AG04450 (cell line): ENCODE results near the gene HPRT1. TPM values are rescaled to one million over a fixed set of nuclear protein-coding genes. Genes with fewer than 3 reads are reported as not detected.

Source experiments
- CTCF ChIA-PET: fragments of 300-600, 350-600 bp; formaldehyde crosslinking; extraction: SDS; loops from one replicate; lab custom pipeline; 2022; ENCODE audit warnings: antibody characterized with exemption, inconsistent platforms; lab: Charles Lee
- POLR2A ChIA-PET: fragments of 350-600 bp; formaldehyde crosslinking; extraction: SDS; loops from one replicate; lab custom pipeline; 2021; ENCODE audit warnings: antibody characterized with exemption, inconsistent platforms; lab: Yijun Ruan, JAX
- DNase-seq: peaks from one replicate; pipeline ENCODE4 v3.0.0-alpha.2; 2011; ENCODE audit warnings: low read depth, low spot score
- H3K27ac ChIP-seq: one replicate; pipeline ENCODE4 v1.5.1; 2012; ENCODE audit warnings: low read depth, low read length, control low read depth
- H3K27me3 ChIP-seq: one replicate; pipeline ENCODE4 v1.6.0; 2012; ENCODE audit warnings: low read length; ENCODE audit not compliant: control insufficient read depth, insufficient read depth
- H3K4me3 ChIP-seq: 2 replicates; pipeline ENCODE4 v1.5.1; 2011; ENCODE audit warnings: mild to moderate bottlenecking, low read depth, low read length, control low read depth
- H3K9me3 ChIP-seq: 2 replicates; pipeline ENCODE4 v1.5.1; 2012; ENCODE audit warnings: low read length; ENCODE audit not compliant: control insufficient read depth, insufficient read depth
- polyA plus RNA-seq: library from polyadenylated mRNA; depleted of rRNA; stranded (reverse); fragments of >200 nt; gene quantifications from 2 replicates; pipeline ENCODE4 v1.2.3, GENCODE V29; 2011
- TF ChIP-seq, protein P1 (sequence below): IDR thresholded peaks from 2 replicates; pipeline ENCODE4 v1.5.1; 2011; ENCODE audit warnings: low read depth, low read length, control low read depth, inconsistent platforms

Gene HPRT1
- polyA plus RNA-seq, 1 experiment = 32.8 TPM

DNA sequence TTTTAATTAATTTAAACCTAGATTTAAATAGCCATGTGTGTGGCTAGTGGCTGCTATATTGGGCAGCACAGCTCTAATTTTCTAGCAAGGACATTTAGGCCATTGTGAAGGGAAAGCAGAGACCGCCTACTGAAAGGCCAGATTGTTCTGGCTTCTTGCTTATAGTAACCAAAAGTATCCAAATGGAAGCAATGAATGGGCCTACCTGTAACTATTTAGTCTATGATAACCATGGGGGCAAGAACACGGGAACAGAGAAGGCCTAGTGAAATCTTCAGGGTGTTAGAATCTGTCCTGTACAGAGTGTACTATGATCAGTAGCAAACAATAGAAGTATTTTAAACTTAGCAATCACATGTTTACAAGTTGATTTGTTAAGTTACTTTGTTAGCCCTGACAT lies 16.5 kb upstream of the HPRT1 start:
- ChIA-PET POLR2A (no interaction called here), CTCF (no interaction called here)
- no peak for DNase-seq
- H3K9me3 ChIP-seq = no peaks in the 10 kb centered on the region
- no peak overlapping the region for H3K4me3 ChIP-seq
- TF ChIP-seq, protein P1, sequence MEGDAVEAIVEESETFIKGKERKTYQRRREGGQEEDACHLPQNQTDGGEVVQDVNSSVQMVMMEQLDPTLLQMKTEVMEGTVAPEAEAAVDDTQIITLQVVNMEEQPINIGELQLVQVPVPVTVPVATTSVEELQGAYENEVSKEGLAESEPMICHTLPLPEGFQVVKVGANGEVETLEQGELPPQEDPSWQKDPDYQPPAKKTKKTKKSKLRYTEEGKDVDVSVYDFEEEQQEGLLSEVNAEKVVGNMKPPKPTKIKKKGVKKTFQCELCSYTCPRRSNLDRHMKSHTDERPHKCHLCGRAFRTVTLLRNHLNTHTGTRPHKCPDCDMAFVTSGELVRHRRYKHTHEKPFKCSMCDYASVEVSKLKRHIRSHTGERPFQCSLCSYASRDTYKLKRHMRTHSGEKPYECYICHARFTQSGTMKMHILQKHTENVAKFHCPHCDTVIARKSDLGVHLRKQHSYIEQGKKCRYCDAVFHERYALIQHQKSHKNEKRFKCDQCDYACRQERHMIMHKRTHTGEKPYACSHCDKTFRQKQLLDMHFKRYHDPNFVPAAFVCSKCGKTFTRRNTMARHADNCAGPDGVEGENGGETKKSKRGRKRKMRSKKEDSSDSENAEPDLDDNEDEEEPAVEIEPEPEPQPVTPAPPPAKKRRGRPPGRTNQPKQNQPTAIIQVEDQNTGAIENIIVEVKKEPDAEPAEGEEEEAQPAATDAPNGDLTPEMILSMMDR = no peak
- no peaks in the 10 kb centered on the region for H3K27me3 ChIP-seq
- no peak overlapping the region for H3K27ac ChIP-seq

DNA sequence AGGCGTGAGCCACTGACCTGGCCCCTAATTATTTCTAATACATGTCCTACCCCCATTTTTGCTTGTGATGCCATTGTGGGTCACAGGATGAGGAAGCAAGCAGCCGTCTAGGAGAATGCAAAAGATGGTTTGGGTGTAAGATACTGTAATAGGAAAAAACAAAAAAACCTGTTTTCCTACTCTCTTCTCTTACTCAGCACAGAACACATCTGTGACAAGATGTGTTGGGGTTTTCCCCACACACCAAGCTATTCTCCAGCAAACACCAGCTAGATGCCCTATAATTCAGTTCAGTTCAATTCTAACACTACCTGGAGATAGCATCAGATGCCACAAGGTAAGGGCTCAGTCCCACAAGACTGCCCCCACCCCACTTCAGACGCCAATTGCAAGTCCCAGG lies 15.3 kb upstream of the HPRT1 start:
- TF ChIP-seq, protein P1 = no peak
- Histone ChIP-seq H3K9me3 (no peaks in the 10 kb centered on the region), H3K27ac (no peak overlapping the region), H3K27me3 (no peaks in the 10 kb centered on the region), H3K4me3 (no peak overlapping the region)
- no peak for DNase-seq
- ChIA-PET CTCF (no interaction called here), POLR2A (no interaction called here)

DNA sequence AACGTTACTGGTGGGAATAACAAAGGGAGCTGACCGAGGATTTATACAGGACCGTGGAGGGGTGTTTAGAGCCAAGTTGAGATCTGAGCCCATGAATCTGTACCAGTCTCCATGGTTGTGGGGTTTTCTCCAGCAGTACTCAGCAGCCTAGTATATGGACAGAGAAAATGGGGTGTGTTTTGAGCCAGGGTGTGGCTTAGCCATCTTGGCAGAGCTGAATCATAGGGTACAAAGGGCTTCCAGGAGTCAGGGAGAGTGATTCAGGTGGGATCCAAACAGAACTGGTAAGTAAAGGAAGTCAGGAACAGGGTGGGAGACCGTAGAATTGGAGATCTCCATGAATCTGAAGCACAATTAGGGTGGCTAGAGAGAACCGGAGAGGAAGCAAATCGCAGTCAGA lies 7.4 kb upstream of the HPRT1 start:
- H3K4me3 ChIP-seq = no peak overlapping the region
- no peak overlapping the region for H3K27ac ChIP-seq
- no peak for DNase-seq
- POLR2A ChIA-PET = no interaction called here
- no peaks in the 10 kb centered on the region for H3K27me3 ChIP-seq
- CTCF ChIA-PET = no interaction called here
- H3K9me3 ChIP-seq = no peaks in the 10 kb centered on the region
- TF ChIP-seq, protein P1 = no peak

GRCh38 chrX:134453631-134454030 lies 6.3 kb upstream of the HPRT1 start:
- TF ChIP-seq, protein P1 = no peak
- Histone ChIP-seq H3K27me3 (no peaks in the 10 kb centered on the region), H3K9me3 (no peaks in the 10 kb centered on the region), H3K27ac (no peak overlapping the region), H3K4me3 (no peak overlapping the region)
- DNase-seq = no peak
- CTCF ChIA-PET = no interaction called here
- POLR2A ChIA-PET = no interaction called here

- POLR2A ChIA-PET = no interaction called here
- Histone ChIP-seq H3K27me3 (no peaks in the 10 kb centered on the region), H3K4me3 (no peak overlapping the region), H3K27ac (no peak overlapping the region), H3K9me3 (no peaks in the 10 kb centered on the region)
- DNase-seq = no peak
- TF ChIP-seq, protein P1 = no peak
- CTCF ChIA-PET = no interaction called here
Measured at GRCh38 chrX:134454506-134454905, 5.5 kb upstream of the HPRT1 start.
